SU-DHL-6 (cell line): ENCODE data around the gene RBPMS2.
"Not testable (repeated sequence)": the region's sequence is repeated elsewhere in the genome, so short reads cannot be mapped to it uniquely, and the experiment has no call there.

Source experiments
- H2AFZ ChIP-seq: fragments of 200-600 bp; sonication (generic); 2 replicates; pipeline ENCODE4 v1.6.1; 2014; ENCODE audit warnings: low read depth, mild to moderate bottlenecking, moderate library complexity, mixed read lengths, antibody characterized with exemption, low read length; ENCODE audit not compliant: severe bottlenecking
- H3F3A ChIP-seq: fragments of 200-600 bp; shearing (Covaris generic); 2 replicates; pipeline ENCODE4 v1.6.0; 2016; ENCODE audit warnings: antibody characterized with exemption, mild to moderate bottlenecking; ENCODE audit not compliant: insufficient read depth
- H3K27ac ChIP-seq: fragments of 200-600 bp; sonication (generic); 2 replicates; pipeline ENCODE4 v1.5.1; 2016; ENCODE audit warnings: low read depth, mild to moderate bottlenecking, low read length, moderate library complexity, mixed read lengths
- H3K27me3 ChIP-seq: fragments of 200-600 bp; sonication (generic), shearing (Covaris generic); 2 replicates; pipeline ENCODE4 v1.6.0; 2014; ENCODE audit warnings: mild to moderate bottlenecking, low read length
- H3K36me3 ChIP-seq: fragments of 200-600 bp; sonication (generic); 2 replicates; pipeline ENCODE4 v1.6.1; 2014; ENCODE audit warnings: mild to moderate bottlenecking, low read length, mixed read lengths
- H3K4me2 ChIP-seq: fragments of 300-600, 200-600 bp; shearing (Covaris generic), sonication (generic); 2 replicates; pipeline ENCODE4 v1.6.0; 2014; ENCODE audit warnings: low read length, low read depth, mild to moderate bottlenecking; ENCODE audit not compliant: poor library complexity, severe bottlenecking
- H3K4me3 ChIP-seq: fragments of 200-600 bp; sonication (generic); 2 replicates; pipeline ENCODE4 v1.5.1; 2014; ENCODE audit warnings: antibody characterized with exemption, low read length, mild to moderate bottlenecking, mixed read lengths; ENCODE audit not compliant: insufficient read depth, poor library complexity, severe bottlenecking
- H3K79me2 ChIP-seq: fragments of 200-600 bp; sonication (generic); 2 replicates; pipeline ENCODE4 v1.6.1; 2014; ENCODE audit warnings: mild to moderate bottlenecking, low read length, moderate library complexity; ENCODE audit not compliant: insufficient read depth
- H3K9ac ChIP-seq: fragments of 200-600 bp; sonication (generic); 2 replicates; pipeline ENCODE4 v1.7.0; 2014; ENCODE audit warnings: mild to moderate bottlenecking, low read length
- H3K9me2 ChIP-seq: fragments of 200-600 bp; sonication (generic); replicated peaks from 2 replicates; pipeline ENCODE4 v1.6.1; 2014; ENCODE audit warnings: low read length; ENCODE audit not compliant: insufficient read depth
- H3K9me3 ChIP-seq: fragments of 200-600 bp; sonication (generic); 2 replicates; pipeline ENCODE4 v1.6.1; 2014; ENCODE audit warnings: low read length, mixed read lengths; ENCODE audit not compliant: insufficient read depth
- H4K20me1 ChIP-seq: fragments of 200-600 bp; sonication (generic); 2 replicates; pipeline ENCODE4 v1.6.1; 2014; ENCODE audit warnings: low read depth, mild to moderate bottlenecking, antibody characterized with exemption, low read length, moderate library complexity, mixed read lengths
- CTCF ChIP-seq: fragments of 200-600 bp; sonication (generic); IDR thresholded peaks from one replicate; pipeline ENCODE4 v1.5.1; 2017; ENCODE audit warnings: antibody characterized with exemption, mild to moderate bottlenecking, low read length, moderate library complexity; ENCODE audit not compliant: insufficient read depth, poor library complexity, severe bottlenecking
- EZH2phosphoT487 ChIP-seq: fragments of 200-600 bp; sonication (generic), shearing (Covaris generic); conservative IDR thresholded peaks from 2 replicates; pipeline ENCODE4 v1.6.1; 2018; ENCODE audit warnings: mild to moderate bottlenecking, antibody characterized with exemption, low read length, moderate library complexity, mixed read lengths

Gene RBPMS2

DNA sequence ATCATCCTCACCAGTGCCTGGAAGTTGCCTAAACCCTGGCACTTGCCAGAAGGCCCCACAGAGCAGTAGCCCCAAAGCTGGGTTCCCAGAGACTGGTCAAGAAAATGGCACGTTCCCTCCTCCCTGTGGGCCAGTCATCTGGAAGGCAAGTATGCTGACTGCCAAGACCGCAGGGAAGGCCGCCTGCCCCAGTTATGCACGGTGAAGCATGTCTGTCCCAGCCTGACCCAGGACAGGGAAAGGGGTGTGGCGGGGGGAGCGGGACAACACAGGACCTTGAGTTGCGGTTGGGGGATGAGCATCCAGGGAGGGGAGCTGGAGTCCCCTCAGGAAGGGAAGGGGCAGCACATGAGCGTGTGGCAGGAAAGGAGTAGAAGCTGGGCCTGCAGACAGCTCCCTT, 33.0 kb downstream of the RBPMS2 start:
- no peak overlapping the region for H3K27ac ChIP-seq
- no peak overlapping the region for H3K4me2 ChIP-seq
- no peak overlapping the region for H3K4me3 ChIP-seq
- no peak for TF ChIP-seq CTCF
- TF ChIP-seq EZH2phosphoT487: no peak
- H4K20me1 ChIP-seq: no peaks in the 10 kb centered on the region
- no peaks in the 10 kb centered on the region for H3K36me3 ChIP-seq
- no peaks in the 10 kb centered on the region for H3K9me2 ChIP-seq
- no peaks in the 10 kb centered on the region for H3F3A ChIP-seq
- H3K9me3 ChIP-seq: no peaks in the 10 kb centered on the region
- H2AFZ ChIP-seq: no peak overlapping the region
- no peaks in the 10 kb centered on the region for H3K79me2 ChIP-seq
- H3K9ac ChIP-seq: no peak overlapping the region
- H3K27me3 ChIP-seq: no peaks in the 10 kb centered on the region

GRCh38 chr15:64741708-64742107, 33.7 kb downstream of the RBPMS2 start:
- H3K27me3 ChIP-seq, H3K4me2 ChIP-seq, H3K79me2 ChIP-seq, H4K20me1 ChIP-seq, H3K27ac ChIP-seq, H3K36me3 ChIP-seq, H3K4me3 ChIP-seq, H3K9ac ChIP-seq, H3K9me2 ChIP-seq, H2AFZ ChIP-seq, H3K9me3 ChIP-seq, H3F3A ChIP-seq: not testable (repeated sequence)

DNA sequence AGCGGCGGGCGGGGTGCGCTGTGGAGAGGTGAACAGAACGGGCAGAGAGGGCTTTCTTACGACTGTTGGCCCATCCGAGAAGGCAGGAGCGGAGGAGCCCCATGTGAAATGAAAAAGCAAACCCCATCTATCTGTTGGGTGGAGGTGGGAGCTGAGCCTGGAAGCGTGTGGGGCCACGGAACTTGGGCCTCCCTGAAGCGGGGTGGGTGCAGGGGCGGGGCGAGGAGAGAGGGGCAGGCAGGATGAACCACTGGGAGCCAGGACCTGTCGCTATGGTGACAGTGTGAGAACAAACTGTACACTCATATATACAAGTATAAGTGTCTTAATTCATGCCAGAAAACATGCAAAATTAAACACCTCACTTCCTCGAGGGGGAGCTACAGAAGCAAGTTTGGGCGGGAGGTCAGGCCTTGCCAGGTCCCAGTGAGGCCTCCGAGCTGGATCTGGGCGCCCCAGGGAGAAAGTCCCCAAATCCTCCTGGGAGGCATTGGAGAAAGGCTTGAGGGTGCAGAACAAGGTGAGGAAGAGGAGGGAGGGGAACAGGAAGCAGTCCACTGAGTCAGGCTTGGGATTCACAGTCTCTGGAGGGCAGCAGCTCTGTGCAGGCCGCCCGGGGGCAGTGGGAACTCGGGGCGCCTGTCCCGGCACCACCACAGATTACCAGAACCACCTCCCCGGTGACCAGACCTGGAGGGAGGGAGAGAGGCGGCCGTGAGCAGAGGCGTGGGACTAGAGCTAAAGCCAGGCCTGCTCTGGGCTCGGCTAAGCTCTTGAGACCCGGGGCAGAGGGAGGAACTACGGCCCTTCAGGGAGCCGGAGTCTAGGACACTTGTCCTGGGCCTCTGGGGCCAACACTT, 34.8 kb downstream of the RBPMS2 start:
- H3K4me2 ChIP-seq: no peak overlapping the region
- TF ChIP-seq EZH2phosphoT487: no peak
- TF ChIP-seq CTCF: peak; percentile 25

GRCh38 chr15:64739577-64740143, 35.7 kb downstream of the RBPMS2 start:
- Histone ChIP-seq H3K27me3 (no peaks in the 10 kb centered on the region), H3K36me3 (no peaks in the 10 kb centered on the region), H3K9me2 (no peaks in the 10 kb centered on the region), H4K20me1 (no peaks in the 10 kb centered on the region), H3K79me2 (no peaks in the 10 kb centered on the region), H3F3A (no peaks in the 10 kb centered on the region), H3K9ac (no peak overlapping the region), H3K4me3 (no peak overlapping the region), H3K4me2 (no peak overlapping the region), H3K27ac (no peak overlapping the region), H2AFZ (no peak overlapping the region), H3K9me3 (no peaks in the 10 kb centered on the region)
- TF ChIP-seq CTCF: no peak
- no peak for TF ChIP-seq EZH2phosphoT487

More for the DNA sequence above, 34.8 kb downstream of the RBPMS2 start:
- Histone ChIP-seq H3K9me2 (no peaks in the 10 kb centered on the region), H3K27me3 (no peaks in the 10 kb centered on the region), H2AFZ (no peak overlapping the region), H3K79me2 (no peaks in the 10 kb centered on the region), H3K27ac (no peak overlapping the region), H3K9ac (no peak overlapping the region), H4K20me1 (no peaks in the 10 kb centered on the region), H3K9me3 (no peaks in the 10 kb centered on the region), H3K4me3 (no peak overlapping the region), H3K36me3 (no peaks in the 10 kb centered on the region), H3F3A (no peaks in the 10 kb centered on the region)
